Liver (tissue), 3 donors: ENCODE data around the gene STX2.

Source experiments
- CTCF ChIP-seq: fragments of 150-350 bp; IDR thresholded peaks from 2 replicates; pipeline ENCODE4 v1.5.1; 2017; ENCODE audit warnings: improper control_type of control experiment, low read depth, low read length; ENCODE audit not compliant: missing input control
- JUND ChIP-seq, 2 donors: IDR thresholded peaks; 2 replicates each; pipeline ENCODE4 v1.6.1; 2016; ENCODE audit warnings: antibody characterized with exemption in 2 of 2
- RAD21 ChIP-seq, 2 donors: IDR thresholded peaks; 2 replicates each; pipeline ENCODE4 v1.6.1; 2016; ENCODE audit warnings: antibody characterized with exemption in 2 of 2, mild to moderate bottlenecking in 2 of 2
- SP1 ChIP-seq: IDR thresholded peaks from 2 replicates; pipeline ENCODE4 v1.6.1; 2018; ENCODE audit warnings: antibody characterized with exemption, mild to moderate bottlenecking
- TAF1 ChIP-seq: conservative IDR thresholded peaks from 2 replicates; pipeline ENCODE4 v1.6.1; 2016; ENCODE audit warnings: antibody characterized with exemption, mild to moderate bottlenecking
- YY1 ChIP-seq: IDR thresholded peaks from 2 replicates; pipeline ENCODE4 v1.6.1; 2016; ENCODE audit warnings: antibody characterized with exemption, mild to moderate bottlenecking
- TF ChIP-seq, protein P1 (sequence below): IDR thresholded peaks from 2 replicates; pipeline ENCODE4 v1.6.1; 2016; ENCODE audit warnings: antibody characterized with exemption, mild to moderate bottlenecking
- donor health status: healthy.
- donor health status: healthy.

DNA sequence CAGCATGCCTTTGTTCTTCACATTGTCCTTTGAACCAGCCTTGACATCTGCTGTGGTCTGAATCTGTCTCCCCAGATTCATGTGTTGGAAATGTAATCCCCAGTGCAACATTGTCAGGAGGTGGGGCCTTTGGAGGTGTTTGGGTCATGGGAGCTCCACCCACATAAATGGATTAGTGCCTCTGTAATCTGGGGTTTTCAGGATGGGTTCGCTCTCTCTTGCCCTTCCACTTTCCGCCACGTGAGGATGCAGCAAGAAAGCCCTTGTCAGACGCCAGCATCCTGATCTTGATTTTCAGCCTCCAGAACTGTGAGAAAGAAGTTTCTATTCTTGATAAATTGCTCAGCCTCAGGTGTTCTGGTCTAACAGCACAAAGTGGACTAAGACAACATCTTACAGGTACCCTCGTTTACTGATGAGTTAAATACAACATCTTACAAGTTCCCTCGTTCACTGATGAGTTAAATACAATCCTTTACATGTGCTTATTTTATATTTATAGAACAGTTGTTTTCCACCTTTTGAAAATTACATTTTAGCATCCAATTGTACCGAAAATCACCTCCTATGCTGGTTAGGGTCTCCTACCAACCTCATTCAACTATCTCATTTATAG lies 68.5 kb downstream of the STX2 start:
- no peak for TF ChIP-seq CTCF
- no peak for TF ChIP-seq JUND (IDR thresholded peaks at IDR 0.05)
- TF ChIP-seq, protein P1, sequence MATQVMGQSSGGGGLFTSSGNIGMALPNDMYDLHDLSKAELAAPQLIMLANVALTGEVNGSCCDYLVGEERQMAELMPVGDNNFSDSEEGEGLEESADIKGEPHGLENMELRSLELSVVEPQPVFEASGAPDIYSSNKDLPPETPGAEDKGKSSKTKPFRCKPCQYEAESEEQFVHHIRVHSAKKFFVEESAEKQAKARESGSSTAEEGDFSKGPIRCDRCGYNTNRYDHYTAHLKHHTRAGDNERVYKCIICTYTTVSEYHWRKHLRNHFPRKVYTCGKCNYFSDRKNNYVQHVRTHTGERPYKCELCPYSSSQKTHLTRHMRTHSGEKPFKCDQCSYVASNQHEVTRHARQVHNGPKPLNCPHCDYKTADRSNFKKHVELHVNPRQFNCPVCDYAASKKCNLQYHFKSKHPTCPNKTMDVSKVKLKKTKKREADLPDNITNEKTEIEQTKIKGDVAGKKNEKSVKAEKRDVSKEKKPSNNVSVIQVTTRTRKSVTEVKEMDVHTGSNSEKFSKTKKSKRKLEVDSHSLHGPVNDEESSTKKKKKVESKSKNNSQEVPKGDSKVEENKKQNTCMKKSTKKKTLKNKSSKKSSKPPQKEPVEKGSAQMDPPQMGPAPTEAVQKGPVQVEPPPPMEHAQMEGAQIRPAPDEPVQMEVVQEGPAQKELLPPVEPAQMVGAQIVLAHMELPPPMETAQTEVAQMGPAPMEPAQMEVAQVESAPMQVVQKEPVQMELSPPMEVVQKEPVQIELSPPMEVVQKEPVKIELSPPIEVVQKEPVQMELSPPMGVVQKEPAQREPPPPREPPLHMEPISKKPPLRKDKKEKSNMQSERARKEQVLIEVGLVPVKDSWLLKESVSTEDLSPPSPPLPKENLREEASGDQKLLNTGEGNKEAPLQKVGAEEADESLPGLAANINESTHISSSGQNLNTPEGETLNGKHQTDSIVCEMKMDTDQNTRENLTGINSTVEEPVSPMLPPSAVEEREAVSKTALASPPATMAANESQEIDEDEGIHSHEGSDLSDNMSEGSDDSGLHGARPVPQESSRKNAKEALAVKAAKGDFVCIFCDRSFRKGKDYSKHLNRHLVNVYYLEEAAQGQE, result no peak
- no peak for TF ChIP-seq TAF1
- no peak for TF ChIP-seq SP1
- no peak for TF ChIP-seq RAD21 (IDR thresholded peaks at IDR 0.05)
- TF ChIP-seq YY1, result no peak
